ENCODE data around the gene SLCO1A2.

- TF ChIP-seq CTCF (IDR thresholded peaks at IDR 0.05) (no peak), POLR2A (IDR thresholded peaks at IDR 0.05) (no peak)
Observed at GRCh38 chr12:21221778-21222177, 112.9 kb downstream of the SLCO1A2 start.

Data from thyroid gland (tissue), 4 donors.